ENCODE data around the gene LRRC73.
"Not testable (repeated sequence)": the region's sequence is repeated elsewhere in the genome, so short reads cannot be mapped to it uniquely, and the experiment has no call there.

The LRRC73 gene

GRCh38 chr6:43511824-43512415 lies 1.8 kb upstream of the LRRC73 start:
- no peak for DNase-seq

- no peak for DNase-seq
Measured at GRCh38 chr6:43510827-43511163, 649 bp upstream of the LRRC73 start.

GRCh38 chr6:43509142-43509983 lies 783 bp downstream of the LRRC73 start:
- peak; percentile 60 for DNase-seq

- no peak for DNase-seq
Measured at GRCh38 chr6:43508481-43509141, 1.5 kb downstream of the LRRC73 start.

GRCh38 chr6:43506667-43507471 lies 3.3 kb downstream of the LRRC73 start:
- DNase-seq, result peak; percentile 69

GRCh38 chr6:43506171-43506570 lies 4.0 kb downstream of the LRRC73 start:
- DNase-seq, result no peak

- no peak for DNase-seq
Measured at GRCh38 chr6:43505718-43506117, 4.4 kb downstream of the LRRC73 start.

GRCh38 chr6:43504756-43505593 lies 5.2 kb downstream of the LRRC73 start:
- no peak for DNase-seq

- no peak for DNase-seq
Measured at GRCh38 chr6:43503443-43503842, 6.7 kb downstream of the LRRC73 start.

- no peak for DNase-seq
Measured at GRCh38 chr6:43502666-43503065, 7.5 kb downstream of the LRRC73 start.

- no peak for DNase-seq
Measured at GRCh38 chr6:43500921-43501320, 9.2 kb downstream of the LRRC73 start.

- no peak for DNase-seq
Measured at GRCh38 chr6:43499028-43499815, 10.9 kb downstream of the LRRC73 start.

- DNase-seq, result not testable (repeated sequence)
Measured at GRCh38 chr6:43498291-43498690, 11.9 kb downstream of the LRRC73 start.

- no peak for DNase-seq
Measured at GRCh38 chr6:43497689-43498088, 12.5 kb downstream of the LRRC73 start.

- no peak for DNase-seq
Measured at GRCh38 chr6:43497129-43497396, 13.1 kb downstream of the LRRC73 start.

GRCh38 chr6:43496370-43497128 lies 13.6 kb downstream of the LRRC73 start:
- no peak for DNase-seq

GRCh38 chr6:43495409-43495941 lies 14.7 kb downstream of the LRRC73 start:
- no peak for DNase-seq

GRCh38 chr6:43494766-43495165 lies 15.4 kb downstream of the LRRC73 start:
- no peak for DNase-seq

- DNase-seq, result no peak
Measured at GRCh38 chr6:43494321-43494720, 15.8 kb downstream of the LRRC73 start.

- no peak for DNase-seq
Measured at GRCh38 chr6:43493833-43494232, 16.3 kb downstream of the LRRC73 start.

Data from right kidney (tissue), 1 donor.